K562 (cell line): ENCODE results near the gene PLA2G12B.

Experiments used
- CBX1 ChIP-seq: sonication (generic); IDR thresholded peaks from 2 replicates; pipeline ENCODE4 v1.6.1; 2016; ENCODE audit warnings: antibody characterized with exemption, low read depth, mild to moderate bottlenecking
- CTCF ChIP-seq, 3 experiments: IDR thresholded peaks in 2 of 3; conservative IDR thresholded peaks in 1 of 3; 2 replicates each; pipeline ENCODE4 v1.5.1; 2011 to 2012; ENCODE audit warnings: low read length in 3 of 3, mild to moderate bottlenecking in 3 of 3, control low read depth in 2 of 3, improper control_type of control experiment in 1 of 3, inconsistent platforms in 1 of 3, low read depth in 1 of 3, mixed read lengths in 1 of 3, moderate library complexity in 1 of 3; ENCODE audit not compliant: insufficient read depth in 2 of 3
- EP300 ChIP-seq: IDR thresholded peaks from 2 replicates; pipeline ENCODE4 v1.6.1; 2012; ENCODE audit warnings: low read length, improper control_type of control experiment
- FOXJ3 ChIP-seq: sonication (generic); formaldehyde crosslinking; IDR thresholded peaks from 2 replicates; pipeline ENCODE4 v1.4.0; 2020; ENCODE audit warnings: mild to moderate bottlenecking, missing genetic modification reagents
- GTF3C2 ChIP-seq: IDR thresholded peaks from 3 replicates; pipeline ENCODE4 v1.6.1; 2011; ENCODE audit warnings: borderline replicate concordance, mild to moderate bottlenecking, moderate library complexity; ENCODE audit not compliant: insufficient read length; ENCODE audit errors: extremely low read depth
- KAT8 ChIP-seq: fragments of 450-650 bp; IDR thresholded peaks from 2 replicates; pipeline ENCODE4 v1.6.1; 2016; ENCODE audit warnings: low read depth, mild to moderate bottlenecking
- STAT6 ChIP-seq: sonication (generic); formaldehyde crosslinking; IDR thresholded peaks from 2 replicates; pipeline ENCODE4 v1.8.1; 2023; ENCODE audit warnings: mild to moderate bottlenecking, missing genetic modification reagents
- ZBTB33 ChIP-seq: sonication (generic); formaldehyde crosslinking; IDR thresholded peaks from 2 replicates; pipeline ENCODE4 v1.8.1; 2023; ENCODE audit warnings: mild to moderate bottlenecking, missing genetic modification reagents
- ZNF274 ChIP-seq: IDR thresholded peaks from 2 replicates; pipeline ENCODE4 v1.6.1; 2011; ENCODE audit warnings: low read depth, mild to moderate bottlenecking, low read length, moderate library complexity, borderline replicate concordance

- no peak for TF ChIP-seq KAT8
- no peak for TF ChIP-seq ZNF274
- no peak for TF ChIP-seq ZBTB33 (CRISPR knock-in tag)
- TF ChIP-seq CBX1, result no peak
- TF ChIP-seq STAT6 (CRISPR knock-in tag), result no peak
- TF ChIP-seq CTCF (IDR thresholded peaks at IDR 0.05 in 2 of 3, conservative IDR thresholded peaks at IDR 0.05 in 1 of 3; ENCODE audit: insufficient read depth in 2 of 3, low read depth in 1 of 3, low read length in 3 of 3), result no peak
- TF ChIP-seq EP300, result no peak
- no peak for TF ChIP-seq FOXJ3 (CRISPR knock-in tag)
- no peak for TF ChIP-seq GTF3C2
These were observed 24.3 kb downstream of the PLA2G12B start for GRCh38 chr10:72930276-72930675.
